HUDEP-2 (cell line): ENCODE data around the gene ZFP91.
"Not testable (repeated sequence)": the region's sequence is repeated elsewhere in the genome, so short reads cannot be mapped to it uniquely, and the experiment has no call there.

Experiments
- DNase-seq, 76 experiments: peaks; one replicate each; lab custom pipeline; 2025; ENCODE audit not compliant: unreplicated experiment in 76 of 76; lab: John Stamatoyannopoulos, UW

Gene ZFP91

GRCh38 chr11:58578635-58579191, at the start of gene ZFP91:
ZFP91 (plus strand) TSS chr11:58579063; CDS start chr11:58579282, 219 bp downstream.
- DNase-seq = peak; percentile 39 to 97 (median 93)

- DNase-seq = no peak
Observed at GRCh38 chr11:58530236-58530635, 48.6 kb upstream of the ZFP91 start.

- DNase-seq = no peak
Observed at GRCh38 chr11:58531865-58532341, 47.0 kb upstream of the ZFP91 start.

- no peak for DNase-seq
Observed at GRCh38 chr11:58546841-58547240, 32.0 kb upstream of the ZFP91 start.

GRCh38 chr11:58549644-58550043, 29.2 kb upstream of the ZFP91 start:
- DNase-seq = no peak

- DNase-seq = no peak
Observed at GRCh38 chr11:58560842-58561241, 18.0 kb upstream of the ZFP91 start.

- no peak for DNase-seq
Observed at GRCh38 chr11:58561394-58562098, 17.3 kb upstream of the ZFP91 start.

- no peak for DNase-seq
Observed at GRCh38 chr11:58562375-58562800, 16.5 kb upstream of the ZFP91 start.

GRCh38 chr11:58564231-58564630, 14.6 kb upstream of the ZFP91 start:
- no peak for DNase-seq

GRCh38 chr11:58567889-58568512, 10.9 kb upstream of the ZFP91 start:
- peak in 52 of 76 experiments; percentile 1 to 61 (median 30) for DNase-seq

- not testable (repeated sequence) for DNase-seq
Observed at GRCh38 chr11:58572906-58573305, 6.0 kb upstream of the ZFP91 start.

GRCh38 chr11:58573451-58574104, 5.3 kb upstream of the ZFP91 start:
- DNase-seq = no peak

- no peak for DNase-seq
Observed at GRCh38 chr11:58574881-58575280, 4.0 kb upstream of the ZFP91 start.

- DNase-seq = no peak
Observed at GRCh38 chr11:58575377-58576020, 3.4 kb upstream of the ZFP91 start, which contains the start of gene LPXN. LPXN (minus strand) TSS chr11:58575856; CDS start chr11:58575772, 84 bp downstream.

- peak in 13 of 76 experiments; percentile 2 to 41 (median 12) for DNase-seq
Observed at GRCh38 chr11:58576887-58577471, 1.9 kb upstream of the ZFP91 start.

GRCh38 chr11:58577555-58578135, 1.2 kb upstream of the ZFP91 start:
- peak in 19 of 76 experiments; percentile 22 to 58 (median 40) for DNase-seq

- peak in 75 of 76 experiments; percentile 74 to 97 (median 92) for DNase-seq
Observed at GRCh38 chr11:58578136-58578634, 678 bp upstream of the ZFP91 start.

GRCh38 chr11:58579192-58580129, 598 bp downstream of the ZFP91 start:
- DNase-seq = peak in 75 of 76 experiments; percentile 30 to 88 (median 79)
